SIG-M5 treated with dmso at 0.1 percent for 504 hours (cell line): ENCODE results near the gene ELOVL5.
"Not testable (repeated sequence)": the region's sequence is repeated elsewhere in the genome, so short reads cannot be mapped to it uniquely, and the experiment has no call there.

Experiments
- DNase-seq: peaks from one replicate; lab custom pipeline; 2025; ENCODE audit not compliant: unreplicated experiment; lab: John Stamatoyannopoulos, UW

The ELOVL5 gene

GRCh38 chr6:53359095-53359842 lies 10.5 kb upstream of the ELOVL5 start:
- DNase-seq = peak; percentile 88

GRCh38 chr6:53358440-53359094 lies 9.8 kb upstream of the ELOVL5 start:
- peak; percentile 53 for DNase-seq

GRCh38 chr6:53357576-53358360 lies 9.0 kb upstream of the ELOVL5 start:
- DNase-seq = no peak

GRCh38 chr6:53353624-53354023 lies 4.9 kb upstream of the ELOVL5 start:
- no peak for DNase-seq

GRCh38 chr6:53352360-53352759 lies 3.6 kb upstream of the ELOVL5 start:
- no peak for DNase-seq

- no peak for DNase-seq
Observed at GRCh38 chr6:53349209-53349693, 501 bp upstream of the ELOVL5 start.

GRCh38 chr6:53347921-53348370 lies 804 bp downstream of the ELOVL5 start:
- DNase-seq = peak; percentile 39

GRCh38 chr6:53347250-53347920 lies 1.4 kb downstream of the ELOVL5 start:
- peak; percentile 69 for DNase-seq

GRCh38 chr6:53346049-53346448 lies 2.7 kb downstream of the ELOVL5 start:
- DNase-seq = not testable (repeated sequence)

- no peak for DNase-seq
Observed at GRCh38 chr6:53344969-53345368, 3.8 kb downstream of the ELOVL5 start.

- no peak for DNase-seq
Observed at GRCh38 chr6:53343092-53343491, 5.7 kb downstream of the ELOVL5 start.

GRCh38 chr6:53342217-53342616 lies 6.5 kb downstream of the ELOVL5 start:
- no peak for DNase-seq

GRCh38 chr6:53340536-53340935 lies 8.2 kb downstream of the ELOVL5 start:
- no peak for DNase-seq

GRCh38 chr6:53339424-53339823 lies 9.3 kb downstream of the ELOVL5 start:
- no peak for DNase-seq

GRCh38 chr6:53338304-53338703 lies 10.4 kb downstream of the ELOVL5 start:
- no peak for DNase-seq

- no peak for DNase-seq
Observed at GRCh38 chr6:53336070-53336469, 12.7 kb downstream of the ELOVL5 start.

GRCh38 chr6:53335224-53335994 lies 13.3 kb downstream of the ELOVL5 start:
- DNase-seq = no peak

- DNase-seq = no peak
Observed at GRCh38 chr6:53333439-53334408, 15.0 kb downstream of the ELOVL5 start.

- DNase-seq = no peak
Observed at GRCh38 chr6:53331678-53332077, 17.1 kb downstream of the ELOVL5 start.
